K562 (cell line): ENCODE data around the gene DBNDD1. TPM values are rescaled to one million over a fixed set of nuclear protein-coding genes. Genes with fewer than 3 reads are reported as not detected.

Experiments
- CREB3 ChIP-seq: fragments of 450-650 bp; conservative IDR thresholded peaks from 2 replicates; pipeline ENCODE4 v1.6.1; 2016; ENCODE audit warnings: missing genetic modification characterization, low read depth, mild to moderate bottlenecking, missing compliant biosample characterization, moderate library complexity
- HDAC3 ChIP-seq: fragments of 450-650 bp; IDR thresholded peaks from 2 replicates; pipeline ENCODE4 v1.6.1; 2018; ENCODE audit warnings: borderline replicate concordance, mild to moderate bottlenecking, moderate library complexity; ENCODE audit not compliant: partially characterized antibody
- HMGN3 ChIP-seq: IDR thresholded peaks from 2 replicates; pipeline ENCODE4 v1.6.1; 2011; ENCODE audit warnings: borderline replicate concordance, low read depth, mild to moderate bottlenecking, mixed read lengths, low read length; ENCODE audit not compliant: insufficient read length; ENCODE audit errors: extremely low read depth
- KAT7 ChIP-seq: sonication (generic); formaldehyde crosslinking; IDR thresholded peaks from 2 replicates; pipeline ENCODE4 v1.8.0; 2022; ENCODE audit warnings: missing genetic modification reagents, mild to moderate bottlenecking, borderline replicate concordance
- MBD2 ChIP-seq: sonication (generic); IDR thresholded peaks from 2 replicates; pipeline ENCODE4 v1.6.1; 2016; ENCODE audit warnings: low read depth, borderline replicate concordance
- MTA1 ChIP-seq: fragments of 450-650 bp; IDR thresholded peaks from 2 replicates; pipeline ENCODE4 v1.6.1; 2017; ENCODE audit warnings: borderline replicate concordance
- TAF1 ChIP-seq: IDR thresholded peaks from 2 replicates; pipeline ENCODE4 v1.6.1; 2011; ENCODE audit warnings: mild to moderate bottlenecking, low read length, moderate library complexity; ENCODE audit not compliant: insufficient read depth, control insufficient read depth, severe bottlenecking; ENCODE audit errors: extremely low read depth
- ZBTB12 ChIP-seq: fragments of 250-450 bp; sonication (Bioruptor Pico); IDR thresholded peaks from 2 replicates; pipeline ENCODE4 v1.4.0; 2020
- ZFX ChIP-seq: sonication (generic); formaldehyde crosslinking; IDR thresholded peaks from 2 replicates; pipeline ENCODE4 v1.8.0; 2022; ENCODE audit warnings: mild to moderate bottlenecking, missing genetic modification reagents, moderate library complexity
- ZNF395 ChIP-seq: fragments of 200-800 bp; sonication (Bioruptor generic); IDR thresholded peaks from 2 replicates; pipeline ENCODE4 v1.6.1; 2017; ENCODE audit warnings: missing genetic modification characterization, missing compliant biosample characterization
- ZNF445 ChIP-seq: fragments of 250-450 bp; sonication (Bioruptor Pico); IDR thresholded peaks from 2 replicates; pipeline ENCODE4 v1.4.0; 2020; ENCODE audit warnings: low read depth, mild to moderate bottlenecking, moderate library complexity
- ZNF551 ChIP-seq: fragments of 250-450 bp; sonication (Bioruptor Pico); IDR thresholded peaks from 2 replicates; pipeline ENCODE4 v1.5.0; 2021; ENCODE audit warnings: mild to moderate bottlenecking, moderate library complexity
- polyA plus RNA-seq, 8 experiments: library from polyadenylated mRNA; depleted of rRNA in 4 of 8; stranded (reverse) in 5 of 8; unstranded in 3 of 8; fragments of >200 nt; fragmentation: Nextera tagmentation in 2 of 8; fragmentation: Illumina TruSeq in 1 of 8; extraction: Ambion mirVana in 2 of 8; extraction: Trizol in 1 of 8; gene quantifications; 2 replicates each; pipeline versions ENCODE4 v1.2.1 to v1.2.3, GENCODE V29; 2011 to 2014; ENCODE audit warnings: inconsistent platforms in 1 of 8, missing spikeins in 1 of 8
- total RNA-seq, 7 experiments: library from RNA; depleted of rRNA in 6 of 7; stranded (reverse); fragments of >200 nt in 6 of 7; fragmentation: Illumina TruSeq in 2 of 7; extraction: Trizol in 2 of 7; gene quantifications; 2 replicates each; pipeline versions ENCODE4 v1.2.1 to v1.2.3, GENCODE V29; 2011 to 2021; ENCODE audit warnings: low replicate concordance in 1 of 7
- TF ChIP-seq, protein P1 (sequence below): sonication (generic); formaldehyde crosslinking; IDR thresholded peaks from 2 replicates; pipeline ENCODE4 v1.8.0; 2022; ENCODE audit warnings: missing genetic modification reagents, mild to moderate bottlenecking, moderate library complexity, borderline replicate concordance
- TF ChIP-seq, protein P2 (sequence below), 2 experiments: fragments of 150-350 bp in 1 of 2; IDR thresholded peaks; 2 replicates each; pipeline ENCODE4 v1.6.1; 2012 to 2016; ENCODE audit warnings: low read depth in 2 of 2, low read length in 2 of 2, mild to moderate bottlenecking in 1 of 2, moderate library complexity in 1 of 2
- TF ChIP-seq, protein P3 (sequence below): fragments of 450-650 bp; formaldehyde crosslinking; IDR thresholded peaks from 2 replicates; pipeline ENCODE4 v1.4.0; 2020; ENCODE audit warnings: mild to moderate bottlenecking

DBNDD1 gene
- total and polyA plus RNA-seq, 9 of the 15 experiments (the other 6 are each of a cell fraction or from before 2014, with no cell fraction given): 0.55 to 13.0 (median 5.8) TPM

DNA sequence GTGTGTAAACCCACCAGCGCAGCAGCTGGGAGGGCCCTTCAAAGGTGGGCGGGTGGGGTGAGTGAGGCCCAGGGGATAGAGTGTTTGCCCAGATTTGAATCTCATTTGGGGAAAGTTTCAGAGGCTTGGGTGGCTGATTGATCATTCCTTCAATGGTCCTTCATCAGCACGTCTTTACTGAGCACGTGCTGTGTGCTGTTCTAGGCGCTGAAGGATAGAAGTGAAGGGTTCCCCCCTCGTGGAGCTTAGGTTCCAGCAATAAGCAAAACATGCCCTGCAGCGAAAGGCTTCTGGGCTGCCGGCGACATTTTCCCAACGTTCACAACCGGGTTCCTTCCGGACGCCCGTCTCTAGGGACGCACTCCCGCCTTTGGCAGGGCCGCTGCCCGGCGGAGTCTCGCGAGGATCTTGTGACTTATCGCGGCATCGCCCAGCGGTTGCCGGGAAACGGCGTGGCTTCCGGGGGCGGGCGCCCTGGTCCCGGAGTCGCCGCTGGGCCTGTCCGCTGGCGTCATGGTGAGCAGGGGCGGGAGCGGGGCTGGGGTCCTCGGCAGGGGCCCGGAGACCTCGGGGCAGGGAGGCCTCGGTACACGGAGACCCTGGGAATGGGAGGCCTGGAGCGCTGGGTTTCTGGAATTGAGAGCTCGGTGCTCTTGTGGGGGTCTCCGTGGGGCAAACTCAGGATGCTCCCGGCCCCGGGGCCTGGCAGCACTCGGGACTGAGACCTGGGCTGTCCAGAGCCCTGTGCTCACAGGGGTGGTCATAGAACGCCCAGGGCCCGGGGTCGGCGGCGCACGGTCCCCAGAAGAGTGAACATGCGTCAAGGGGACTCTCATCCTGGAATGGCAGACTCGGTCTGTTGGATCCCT lies 3.2 kb upstream of the DBNDD1 start (continued):
- TF ChIP-seq ZNF395 (CRISPR knock-in tag): peak; percentile 92
- TF ChIP-seq MTA1: no peak
- TF ChIP-seq CREB3 (tag): peak; percentile 92
- peak; percentile 83 for TF ChIP-seq TAF1
- TF ChIP-seq ZNF551 (CRISPR knock-in tag): no peak
- TF ChIP-seq ZFX (CRISPR knock-in tag): peak; percentile 75
- no peak for TF ChIP-seq ZBTB12 (CRISPR knock-in tag)
- TF ChIP-seq, protein P1, sequence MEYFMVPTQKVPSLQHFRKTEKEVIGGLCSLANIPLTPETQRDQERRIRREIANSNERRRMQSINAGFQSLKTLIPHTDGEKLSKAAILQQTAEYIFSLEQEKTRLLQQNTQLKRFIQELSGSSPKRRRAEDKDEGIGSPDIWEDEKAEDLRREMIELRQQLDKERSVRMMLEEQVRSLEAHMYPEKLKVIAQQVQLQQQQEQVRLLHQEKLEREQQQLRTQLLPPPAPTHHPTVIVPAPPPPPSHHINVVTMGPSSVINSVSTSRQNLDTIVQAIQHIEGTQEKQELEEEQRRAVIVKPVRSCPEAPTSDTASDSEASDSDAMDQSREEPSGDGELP (CRISPR knock-in tag): peak; percentile 78
- no peak for TF ChIP-seq ZNF445 (CRISPR knock-in tag)
- TF ChIP-seq, protein P2, sequence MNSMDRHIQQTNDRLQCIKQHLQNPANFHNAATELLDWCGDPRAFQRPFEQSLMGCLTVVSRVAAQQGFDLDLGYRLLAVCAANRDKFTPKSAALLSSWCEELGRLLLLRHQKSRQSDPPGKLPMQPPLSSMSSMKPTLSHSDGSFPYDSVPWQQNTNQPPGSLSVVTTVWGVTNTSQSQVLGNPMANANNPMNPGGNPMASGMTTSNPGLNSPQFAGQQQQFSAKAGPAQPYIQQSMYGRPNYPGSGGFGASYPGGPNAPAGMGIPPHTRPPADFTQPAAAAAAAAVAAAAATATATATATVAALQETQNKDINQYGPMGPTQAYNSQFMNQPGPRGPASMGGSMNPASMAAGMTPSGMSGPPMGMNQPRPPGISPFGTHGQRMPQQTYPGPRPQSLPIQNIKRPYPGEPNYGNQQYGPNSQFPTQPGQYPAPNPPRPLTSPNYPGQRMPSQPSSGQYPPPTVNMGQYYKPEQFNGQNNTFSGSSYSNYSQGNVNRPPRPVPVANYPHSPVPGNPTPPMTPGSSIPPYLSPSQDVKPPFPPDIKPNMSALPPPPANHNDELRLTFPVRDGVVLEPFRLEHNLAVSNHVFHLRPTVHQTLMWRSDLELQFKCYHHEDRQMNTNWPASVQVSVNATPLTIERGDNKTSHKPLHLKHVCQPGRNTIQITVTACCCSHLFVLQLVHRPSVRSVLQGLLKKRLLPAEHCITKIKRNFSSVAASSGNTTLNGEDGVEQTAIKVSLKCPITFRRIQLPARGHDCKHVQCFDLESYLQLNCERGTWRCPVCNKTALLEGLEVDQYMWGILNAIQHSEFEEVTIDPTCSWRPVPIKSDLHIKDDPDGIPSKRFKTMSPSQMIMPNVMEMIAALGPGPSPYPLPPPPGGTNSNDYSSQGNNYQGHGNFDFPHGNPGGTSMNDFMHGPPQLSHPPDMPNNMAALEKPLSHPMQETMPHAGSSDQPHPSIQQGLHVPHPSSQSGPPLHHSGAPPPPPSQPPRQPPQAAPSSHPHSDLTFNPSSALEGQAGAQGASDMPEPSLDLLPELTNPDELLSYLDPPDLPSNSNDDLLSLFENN (IDR thresholded peaks at IDR 0.05; ENCODE audit: low read depth in 2 of 2, low read length in 2 of 2): 0 out of 4 replicates have a peak, but pooled peaks of 1 of the 2 experiments have one; percentile 11
- 0 out of 2 replicates have a peak, but pooled peaks have one; percentile 44 for TF ChIP-seq KAT7
- peak; percentile 80 for TF ChIP-seq HMGN3
- TF ChIP-seq HDAC3: peak; percentile 82
- peak; percentile 38; the same call in 1 of the 2 replicates for TF ChIP-seq MBD2
- TF ChIP-seq, protein P3, sequence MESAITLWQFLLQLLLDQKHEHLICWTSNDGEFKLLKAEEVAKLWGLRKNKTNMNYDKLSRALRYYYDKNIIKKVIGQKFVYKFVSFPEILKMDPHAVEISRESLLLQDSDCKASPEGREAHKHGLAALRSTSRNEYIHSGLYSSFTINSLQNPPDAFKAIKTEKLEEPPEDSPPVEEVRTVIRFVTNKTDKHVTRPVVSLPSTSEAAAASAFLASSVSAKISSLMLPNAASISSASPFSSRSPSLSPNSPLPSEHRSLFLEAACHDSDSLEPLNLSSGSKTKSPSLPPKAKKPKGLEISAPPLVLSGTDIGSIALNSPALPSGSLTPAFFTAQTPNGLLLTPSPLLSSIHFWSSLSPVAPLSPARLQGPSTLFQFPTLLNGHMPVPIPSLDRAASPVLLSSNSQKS (CRISPR knock-in tag): no peak
